Hepatocyte (in vitro differentiated cells): ENCODE measurements around the gene SRPK2.
"Not testable (repeated sequence)": the region's sequence is repeated elsewhere in the genome, so short reads cannot be mapped to it uniquely, and the experiment has no call there.

Experiments used
- CTCF ChIP-seq: fragments of 200-600 bp; sonication (generic); IDR thresholded peaks from 2 replicates; pipeline ENCODE4 v1.5.1; 2016; ENCODE audit warnings: antibody characterized with exemption, mild to moderate bottlenecking; ENCODE audit not compliant: poor library complexity
- EZH2 ChIP-seq: fragments of 200-600 bp; sonication (generic); IDR thresholded peaks from 2 replicates; pipeline ENCODE4 v1.6.1; 2016; ENCODE audit warnings: antibody characterized with exemption, mild to moderate bottlenecking, borderline replicate concordance
- EZH2phosphoT487 ChIP-seq: fragments of 200-600 bp; sonication (generic); IDR thresholded peaks from one replicate; pipeline ENCODE4 v1.6.1; 2018; ENCODE audit warnings: antibody characterized with exemption, mild to moderate bottlenecking, low read depth, moderate library complexity; ENCODE audit not compliant: unreplicated experiment, severe bottlenecking

- not testable (repeated sequence) for TF ChIP-seq CTCF, EZH2phosphoT487, EZH2
Measured at GRCh38 chr7:105409775-105410174, 21.1 kb upstream of the SRPK2 start.
